Stimulated activated CD8-positive, alpha-beta memory T cell treated with anti-CD3 and anti-CD28 coated beads, Interleukin-7, amount 100 ng/mL, for 4 hours (primary cell): ENCODE results near the gene CSF1.
"Not testable (repeated sequence)": the region's sequence is repeated elsewhere in the genome, so short reads cannot be mapped to it uniquely, and the experiment has no call there.

ENCODE experiments used
- DNase-seq, 2 donors: peaks; one replicate each; pipeline ENCODE4 v3.0.0-alpha.2; 2020; ENCODE audit warnings: low read depth in 2 of 2

Gene CSF1, protein sequence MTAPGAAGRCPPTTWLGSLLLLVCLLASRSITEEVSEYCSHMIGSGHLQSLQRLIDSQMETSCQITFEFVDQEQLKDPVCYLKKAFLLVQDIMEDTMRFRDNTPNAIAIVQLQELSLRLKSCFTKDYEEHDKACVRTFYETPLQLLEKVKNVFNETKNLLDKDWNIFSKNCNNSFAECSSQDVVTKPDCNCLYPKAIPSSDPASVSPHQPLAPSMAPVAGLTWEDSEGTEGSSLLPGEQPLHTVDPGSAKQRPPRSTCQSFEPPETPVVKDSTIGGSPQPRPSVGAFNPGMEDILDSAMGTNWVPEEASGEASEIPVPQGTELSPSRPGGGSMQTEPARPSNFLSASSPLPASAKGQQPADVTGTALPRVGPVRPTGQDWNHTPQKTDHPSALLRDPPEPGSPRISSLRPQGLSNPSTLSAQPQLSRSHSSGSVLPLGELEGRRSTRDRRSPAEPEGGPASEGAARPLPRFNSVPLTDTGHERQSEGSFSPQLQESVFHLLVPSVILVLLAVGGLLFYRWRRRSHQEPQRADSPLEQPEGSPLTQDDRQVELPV

GRCh38 chr1:109910123-109910962, at the start of gene CSF1:
CSF1 (plus strand) TSS chr1:109910849; CDS start chr1:109911024, 175 bp downstream.
- DNase-seq: peak; percentile 66 to 70

DNA sequence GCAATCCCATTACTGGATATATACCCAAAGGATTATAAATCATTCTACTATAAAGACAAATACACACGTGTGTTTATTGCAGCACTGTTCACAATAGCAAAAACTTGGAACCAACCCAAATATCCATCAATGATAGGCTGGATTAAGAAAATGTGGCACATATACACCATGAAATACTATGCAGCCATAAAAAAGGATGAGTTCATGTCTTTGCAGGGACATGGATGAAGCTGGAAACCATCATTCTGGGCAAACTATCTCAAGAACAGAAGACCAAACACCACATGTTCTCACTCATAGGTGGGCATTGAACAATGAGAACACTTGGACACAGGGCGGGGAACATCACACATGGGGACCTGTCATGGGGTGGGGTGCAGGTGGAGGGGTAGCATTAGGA, 49.0 kb upstream of the CSF1 start:
- DNase-seq: not testable (repeated sequence)

GRCh38 chr1:109863667-109864046, 47.0 kb upstream of the CSF1 start:
- no peak for DNase-seq

- no peak for DNase-seq
These were observed 46.4 kb upstream of the CSF1 start for GRCh38 chr1:109864047-109864822.

DNA sequence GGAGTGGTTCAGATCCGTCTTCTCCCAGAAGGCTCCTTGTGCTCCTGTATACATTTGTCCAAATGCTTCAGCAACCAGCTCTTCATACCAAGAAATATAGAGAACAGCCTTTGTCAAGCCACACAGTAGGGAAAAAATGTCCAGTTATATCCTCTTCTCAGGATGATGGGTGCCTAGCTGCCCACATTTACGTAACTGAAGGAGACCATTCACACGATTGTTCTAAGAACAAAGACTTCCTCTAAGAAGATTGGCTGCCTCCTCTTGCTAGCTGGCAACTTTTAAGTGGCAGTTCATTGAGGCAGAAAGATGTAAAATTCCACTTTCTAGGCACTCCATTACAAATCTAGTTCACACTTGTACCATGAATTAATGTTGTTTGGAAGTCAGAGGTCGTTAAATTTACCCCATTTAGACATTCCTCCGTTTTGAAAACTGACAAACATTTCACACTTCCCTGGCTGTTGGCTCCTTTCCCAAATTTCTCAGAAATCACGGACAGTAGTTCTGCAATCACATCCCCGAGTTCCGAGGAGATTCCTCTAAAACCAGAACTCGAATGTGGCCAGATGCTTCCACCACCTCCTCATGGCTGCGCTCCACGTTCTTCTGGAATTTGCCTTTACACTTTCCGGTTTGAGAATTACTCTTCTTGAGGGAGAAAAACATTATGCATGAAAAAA, 45.6 kb upstream of the CSF1 start:
- no peak for DNase-seq

GRCh38 chr1:109866071-109866470, 44.6 kb upstream of the CSF1 start:
- DNase-seq: no peak

- DNase-seq: no peak
These were observed 37.1 kb upstream of the CSF1 start for GRCh38 chr1:109873278-109874175.

DNA sequence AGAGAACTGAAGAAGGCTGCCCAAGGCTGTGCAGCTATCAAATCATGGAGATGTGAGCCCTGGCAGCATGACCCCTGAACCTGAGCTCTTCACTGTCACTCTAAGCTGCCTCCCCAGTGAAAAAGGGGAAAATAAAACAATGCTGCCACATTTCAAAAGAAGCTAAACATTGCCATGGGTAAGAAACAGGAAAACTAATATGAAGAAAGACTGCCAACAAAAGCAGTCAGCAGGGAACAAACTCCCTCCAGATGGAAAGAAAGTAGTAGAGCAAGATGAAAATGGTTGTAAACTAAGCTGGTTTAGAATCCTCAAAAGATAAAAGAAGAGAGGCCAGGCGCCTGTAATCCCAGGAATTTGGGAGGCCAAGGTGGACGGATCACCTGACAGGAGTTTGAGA, 36.2 kb upstream of the CSF1 start:
- no peak for DNase-seq

DNA sequence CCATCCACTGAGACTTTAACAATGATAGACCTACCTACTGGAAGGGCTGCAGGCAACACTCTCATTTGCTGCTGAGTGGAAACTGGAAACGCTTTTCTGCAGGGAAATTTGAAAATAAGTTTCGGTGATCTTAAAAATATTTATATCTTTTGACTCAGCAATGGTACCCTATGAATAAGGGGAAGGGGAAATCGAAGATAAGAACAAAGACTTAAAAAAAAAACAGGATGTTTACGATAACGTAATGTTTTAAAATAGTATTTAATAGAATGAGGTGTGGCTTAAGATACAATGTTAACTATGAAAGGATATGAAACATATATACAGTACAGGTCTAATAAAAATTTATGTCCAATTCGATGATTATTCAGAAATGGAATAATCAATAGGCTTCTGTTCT, 34.8 kb upstream of the CSF1 start:
- DNase-seq: no peak

- DNase-seq: no peak
These were observed 33.9 kb upstream of the CSF1 start for GRCh38 chr1:109876617-109877316.

DNA sequence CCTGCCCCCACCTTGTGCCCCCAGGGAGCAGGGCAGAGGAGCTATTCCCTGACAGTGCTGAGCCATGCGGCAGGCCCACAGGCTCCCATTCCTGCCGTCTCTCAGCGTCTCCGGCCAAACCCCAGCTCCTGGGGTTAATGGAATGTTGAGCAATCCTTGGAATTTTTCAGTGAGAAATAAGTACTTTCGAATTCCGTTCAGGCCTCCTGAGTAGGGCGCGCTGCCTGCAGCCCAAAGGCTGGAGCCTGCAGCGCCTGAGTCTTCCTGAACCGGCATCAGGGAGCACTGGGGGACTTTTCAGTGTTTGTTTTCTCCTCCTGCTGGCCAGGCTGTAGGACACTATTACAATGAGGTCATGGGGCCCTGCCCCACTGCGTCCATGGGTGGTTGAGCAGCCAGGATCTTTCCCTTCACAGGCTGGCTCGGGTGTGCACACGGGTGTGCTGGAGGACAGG, 33.3 kb upstream of the CSF1 start:
- DNase-seq: no peak

- no peak for DNase-seq
These were observed 32.9 kb upstream of the CSF1 start for GRCh38 chr1:109877776-109878175.

- no peak for DNase-seq
These were observed 32.0 kb upstream of the CSF1 start for GRCh38 chr1:109878531-109879104.

DNA sequence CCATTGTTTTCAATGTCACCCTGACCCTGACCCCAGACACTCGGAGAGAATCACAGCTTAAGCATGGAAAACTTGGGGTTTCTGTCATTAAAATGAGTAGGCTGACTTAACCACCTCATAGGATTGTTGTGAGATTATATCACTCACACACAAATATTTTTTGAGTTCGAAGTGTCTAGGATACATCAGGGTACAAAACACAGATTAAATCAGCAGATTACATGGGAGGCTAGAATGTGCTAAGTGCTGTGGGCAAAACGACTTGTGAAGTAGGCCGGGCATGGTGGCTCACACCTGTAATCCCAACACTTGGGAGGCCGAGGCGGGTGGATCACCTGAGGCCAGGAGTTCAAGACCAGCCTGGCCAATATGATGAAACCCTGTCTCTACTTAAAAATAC, 31.3 kb upstream of the CSF1 start:
- not testable (repeated sequence) for DNase-seq

DNA sequence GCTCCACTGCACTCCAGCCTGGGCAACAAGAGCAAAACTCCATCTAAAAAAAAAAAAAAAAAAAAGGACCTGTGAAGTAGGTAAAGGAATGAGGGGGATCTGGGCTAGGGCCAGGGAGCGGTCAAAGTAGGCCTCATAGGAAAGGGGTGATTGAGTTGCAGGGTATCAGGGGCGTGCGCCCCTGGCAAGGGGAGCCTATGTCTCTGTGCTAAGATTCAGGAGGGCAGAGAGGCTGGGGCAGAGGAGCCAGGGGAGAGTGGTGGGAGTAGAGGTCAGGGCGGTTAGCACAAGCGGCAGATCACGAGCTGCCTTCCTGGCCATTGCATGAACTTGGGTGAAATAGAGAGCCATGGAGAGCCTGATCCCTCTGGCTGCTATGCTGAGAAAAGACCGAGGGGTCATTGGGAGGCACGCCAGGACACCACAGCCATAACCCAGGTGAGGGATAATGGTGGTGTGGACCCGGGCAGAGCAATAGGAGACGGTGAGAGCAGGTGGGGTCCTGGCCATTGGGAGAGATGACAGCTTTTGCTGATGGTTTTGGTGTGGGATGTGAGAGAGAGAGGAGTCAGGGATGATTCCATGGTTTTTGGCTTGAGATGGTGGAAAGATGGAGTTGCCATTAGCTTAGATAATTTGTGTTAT, 30.6 kb upstream of the CSF1 start:
- DNase-seq: no peak

GRCh38 chr1:109880971-109881894, 29.4 kb upstream of the CSF1 start:
- DNase-seq: no peak

- DNase-seq: no peak
These were observed 28.8 kb upstream of the CSF1 start for GRCh38 chr1:109881906-109882287.
